GM12875 (cell line): ENCODE results near the gene SLC7A1.

Experiments used
- H3K4me3 ChIP-seq: one replicate; pipeline ENCODE4 v1.5.1; 2011; ENCODE audit warnings: low read depth, low read length, control low read depth
- TF ChIP-seq, protein P1 (sequence below): IDR thresholded peaks from 2 replicates; pipeline ENCODE4 v1.5.1; 2011; ENCODE audit warnings: low read depth, mild to moderate bottlenecking, control low read depth, inconsistent platforms, low read length, moderate library complexity, borderline replicate concordance; ENCODE audit not compliant: insufficient read depth

SLC7A1 gene

GRCh38 chr13:29594710-29595379, 643 bp downstream of the SLC7A1 start:
- TF ChIP-seq, protein P1, sequence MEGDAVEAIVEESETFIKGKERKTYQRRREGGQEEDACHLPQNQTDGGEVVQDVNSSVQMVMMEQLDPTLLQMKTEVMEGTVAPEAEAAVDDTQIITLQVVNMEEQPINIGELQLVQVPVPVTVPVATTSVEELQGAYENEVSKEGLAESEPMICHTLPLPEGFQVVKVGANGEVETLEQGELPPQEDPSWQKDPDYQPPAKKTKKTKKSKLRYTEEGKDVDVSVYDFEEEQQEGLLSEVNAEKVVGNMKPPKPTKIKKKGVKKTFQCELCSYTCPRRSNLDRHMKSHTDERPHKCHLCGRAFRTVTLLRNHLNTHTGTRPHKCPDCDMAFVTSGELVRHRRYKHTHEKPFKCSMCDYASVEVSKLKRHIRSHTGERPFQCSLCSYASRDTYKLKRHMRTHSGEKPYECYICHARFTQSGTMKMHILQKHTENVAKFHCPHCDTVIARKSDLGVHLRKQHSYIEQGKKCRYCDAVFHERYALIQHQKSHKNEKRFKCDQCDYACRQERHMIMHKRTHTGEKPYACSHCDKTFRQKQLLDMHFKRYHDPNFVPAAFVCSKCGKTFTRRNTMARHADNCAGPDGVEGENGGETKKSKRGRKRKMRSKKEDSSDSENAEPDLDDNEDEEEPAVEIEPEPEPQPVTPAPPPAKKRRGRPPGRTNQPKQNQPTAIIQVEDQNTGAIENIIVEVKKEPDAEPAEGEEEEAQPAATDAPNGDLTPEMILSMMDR: no peak
- H3K4me3 ChIP-seq: peak overlapping the region; percentile 85

DNA sequence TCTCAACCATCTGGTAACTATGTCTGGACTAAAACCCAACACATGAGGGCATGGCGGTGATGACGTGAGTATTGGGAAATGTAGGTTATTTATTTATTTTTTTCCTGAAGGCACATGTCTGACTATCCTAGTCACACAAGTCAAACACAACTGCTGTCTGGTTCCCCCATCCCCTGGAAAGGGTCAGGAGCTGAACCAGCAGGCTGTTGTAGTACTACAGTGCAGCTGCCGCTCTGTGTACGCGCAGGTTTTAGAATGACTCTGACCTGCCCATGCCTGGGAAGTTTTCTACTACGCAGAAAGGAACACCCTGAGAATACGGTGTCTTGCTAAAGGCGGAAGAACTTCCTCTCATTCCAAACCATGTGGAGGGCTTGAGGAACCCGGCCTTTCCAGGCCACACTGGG, 1.2 kb downstream of the SLC7A1 start:
- H3K4me3 ChIP-seq: peak overlapping the region; percentile 85
- TF ChIP-seq, protein P1: no peak

DNA sequence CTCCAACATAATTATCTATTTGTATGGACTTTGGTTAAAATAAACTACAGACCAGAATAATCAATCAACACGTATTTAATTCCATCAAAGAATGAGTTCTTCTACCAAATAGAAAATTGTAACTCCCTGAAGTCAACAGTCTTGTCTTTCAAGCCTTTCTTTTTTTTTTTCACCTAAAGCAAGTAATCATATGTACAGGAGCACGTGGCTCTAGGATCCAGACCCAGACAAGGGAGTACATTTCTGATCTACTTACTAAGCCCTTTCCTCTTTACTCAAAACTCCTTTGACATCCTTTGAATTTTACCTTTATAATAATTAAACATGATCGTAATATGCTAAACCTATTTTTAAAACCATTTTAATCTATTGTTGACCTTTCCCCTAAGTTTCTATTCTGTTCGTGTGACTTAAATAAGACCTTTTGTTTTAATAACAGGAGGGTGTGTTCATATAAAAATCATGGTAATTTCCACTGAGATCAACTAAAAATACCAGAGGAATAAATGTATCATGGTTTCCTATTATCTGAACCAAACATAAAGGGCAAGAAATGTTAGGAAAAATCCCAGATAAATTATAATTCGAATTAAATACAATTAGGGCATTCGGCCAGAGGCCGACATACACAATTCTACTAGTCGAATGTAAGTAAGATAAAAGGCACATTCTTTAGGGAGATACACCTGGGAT, 1.7 kb downstream of the SLC7A1 start:
- peak overlapping the region; percentile 85 for H3K4me3 ChIP-seq
- TF ChIP-seq, protein P1: no peak

DNA sequence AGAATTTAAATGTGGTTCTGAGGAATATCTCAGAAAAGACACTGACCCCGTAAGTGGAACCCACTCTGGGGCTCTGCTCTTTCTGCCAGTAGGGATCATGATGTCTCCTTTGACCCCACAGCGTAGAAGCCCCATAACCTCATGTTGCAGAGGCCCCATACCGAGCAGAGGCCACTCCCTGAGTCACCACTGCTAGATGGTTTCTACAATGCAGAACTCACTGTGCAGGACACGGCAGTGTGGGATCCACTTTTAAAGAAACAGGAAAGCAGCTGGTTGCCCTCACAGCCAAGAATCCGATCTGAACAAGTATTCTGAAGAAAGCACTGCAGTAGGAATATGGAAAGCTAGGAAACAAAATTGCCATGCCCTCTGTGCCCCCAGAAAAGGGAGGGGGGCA, 4.2 kb downstream of the SLC7A1 start:
- TF ChIP-seq, protein P1: no peak
- H3K4me3 ChIP-seq: no peak overlapping the region

GRCh38 chr13:29589967-29590366, 5.5 kb downstream of the SLC7A1 start:
- no peak overlapping the region for H3K4me3 ChIP-seq
- TF ChIP-seq, protein P1: no peak

DNA sequence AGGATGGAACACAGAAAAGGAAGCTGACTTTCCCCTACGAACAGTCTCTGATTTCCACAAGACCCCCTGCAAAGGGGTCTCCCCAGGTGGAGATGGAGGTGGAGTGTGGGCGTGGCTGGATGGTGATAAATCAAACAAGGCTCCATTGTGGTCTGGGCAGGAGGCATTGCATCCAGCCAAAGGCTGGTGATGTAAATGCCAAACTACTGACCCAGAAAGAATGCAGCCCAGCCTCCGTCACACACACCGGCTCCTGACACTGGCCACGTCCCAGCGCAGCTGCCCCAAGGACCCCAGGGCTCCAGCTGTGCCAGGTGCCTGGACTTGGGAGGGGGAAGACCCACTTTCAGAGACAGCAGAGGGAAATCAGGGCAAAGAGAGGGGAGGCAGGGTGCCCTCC, 6.3 kb downstream of the SLC7A1 start:
- H3K4me3 ChIP-seq: no peak overlapping the region
- TF ChIP-seq, protein P1: no peak

GRCh38 chr13:29587645-29588044, 7.8 kb downstream of the SLC7A1 start:
- no peak overlapping the region for H3K4me3 ChIP-seq
- TF ChIP-seq, protein P1: no peak
